ENCODE data around the gene LCORL. TPM values are rescaled to one million over a fixed set of nuclear protein-coding genes. Genes with fewer than 3 reads are reported as not detected.
A peak's percentile ranks its signal among the peaks of the same experiment; 100 is the strongest.
"Not testable (repeated sequence)": the region's sequence is repeated elsewhere in the genome, so short reads cannot be mapped to it uniquely, and the experiment has no call there.

Gene LCORL
- total and polyA plus RNA-seq, 4 donors = 27.8 to 63.5 (median 36.1) TPM

- not testable (repeated sequence) for H3K27me3 ChIP-seq (ENCODE audit: control insufficient read depth, insufficient read depth, low read length); H3K36me3 ChIP-seq (ENCODE audit: control insufficient read depth, insufficient read depth, low read length); DNase-seq (ENCODE audit: low read depth in 4 of 6, low spot score in 6 of 6); H3K9me3 ChIP-seq (ENCODE audit: control insufficient read depth, insufficient read depth, low read length); H3K4me3 ChIP-seq (ENCODE audit: low read depth, low read length); H3K27ac ChIP-seq (ENCODE audit: low read depth, low read length); H3K4me1 ChIP-seq (ENCODE audit: control insufficient read depth, insufficient read depth, low read length)
- WGBS (ENCODE audit: insufficient coverage) = no CpG with 5 or more reads among the region's 1 CpG
Measured at GRCh38 chr4:17850295-17850694, 171.3 kb downstream of the LCORL start.

- H3K27ac ChIP-seq (ENCODE audit: low read depth, low read length) = no peak overlapping the region
- no peaks in the 10 kb centered on the region for H3K27me3 ChIP-seq (ENCODE audit: control insufficient read depth, insufficient read depth, low read length)
- H3K4me1 ChIP-seq (ENCODE audit: control insufficient read depth, insufficient read depth, low read length) = no peaks in the 10 kb centered on the region
- no peaks in the 10 kb centered on the region for H3K9me3 ChIP-seq (ENCODE audit: control insufficient read depth, insufficient read depth, low read length)
- DNase-seq (ENCODE audit: low read depth in 4 of 6, low spot score in 6 of 6) = no peak
- H3K36me3 ChIP-seq (ENCODE audit: control insufficient read depth, insufficient read depth, low read length) = no peaks in the 10 kb centered on the region
- WGBS (ENCODE audit: insufficient coverage) = no CpG with 5 or more reads among the region's 2 CpGs
- no peak overlapping the region for H3K4me3 ChIP-seq (ENCODE audit: low read depth, low read length)
Measured at GRCh38 chr4:17846266-17846665, 175.3 kb downstream of the LCORL start.

- Histone ChIP-seq H3K27ac (ENCODE audit: low read depth, low read length) (no peak overlapping the region), H3K36me3 (ENCODE audit: control insufficient read depth, insufficient read depth, low read length) (peaks cover 2% of the 10 kb centered on the region), H3K4me3 (ENCODE audit: low read depth, low read length) (no peak overlapping the region), H3K4me1 (ENCODE audit: control insufficient read depth, insufficient read depth, low read length) (no peaks in the 10 kb centered on the region), H3K27me3 (ENCODE audit: control insufficient read depth, insufficient read depth, low read length) (no peaks in the 10 kb centered on the region), H3K9me3 (ENCODE audit: control insufficient read depth, insufficient read depth, low read length) (no peaks in the 10 kb centered on the region)
- no peak for DNase-seq (ENCODE audit: low read depth in 4 of 6, low spot score in 6 of 6)
- WGBS (ENCODE audit: insufficient coverage) = no CpG with 5 or more reads among the region's 1 CpG
Measured at GRCh38 chr4:17823871-17824669, 197.5 kb downstream of the LCORL start.

GRCh38 chr4:17817027-17817426, 204.5 kb downstream of the LCORL start:
- Histone ChIP-seq H3K27me3 (ENCODE audit: control insufficient read depth, insufficient read depth, low read length) (no peaks in the 10 kb centered on the region), H3K4me1 (ENCODE audit: control insufficient read depth, insufficient read depth, low read length) (no peaks in the 10 kb centered on the region), H3K4me3 (ENCODE audit: low read depth, low read length) (no peak overlapping the region), H3K27ac (ENCODE audit: low read depth, low read length) (no peak overlapping the region), H3K9me3 (ENCODE audit: control insufficient read depth, insufficient read depth, low read length) (no peaks in the 10 kb centered on the region), H3K36me3 (ENCODE audit: control insufficient read depth, insufficient read depth, low read length) (no peaks in the 10 kb centered on the region)
- 23% methylated on average over 2 of the region's 5 CpGs for WGBS (ENCODE audit: insufficient coverage)
- peak in 4 of 6 donors; percentile 45 to 92 (median 65) for DNase-seq (ENCODE audit: low read depth in 4 of 6, low spot score in 6 of 6)

GRCh38 chr4:17816142-17816541, 205.4 kb downstream of the LCORL start:
- 98% methylated on average over 8 of the region's 12 CpGs for WGBS (ENCODE audit: insufficient coverage)

GRCh38 chr4:17814140-17814539, 207.4 kb downstream of the LCORL start:
- Histone ChIP-seq H3K4me3 (ENCODE audit: low read depth, low read length) (no peak overlapping the region), H3K9me3 (ENCODE audit: control insufficient read depth, insufficient read depth, low read length) (no peaks in the 10 kb centered on the region), H3K27ac (ENCODE audit: low read depth, low read length) (no peak overlapping the region), H3K4me1 (ENCODE audit: control insufficient read depth, insufficient read depth, low read length) (peaks cover 5% of the 10 kb centered on the region), H3K27me3 (ENCODE audit: control insufficient read depth, insufficient read depth, low read length) (no peaks in the 10 kb centered on the region), H3K36me3 (ENCODE audit: control insufficient read depth, insufficient read depth, low read length) (no peaks in the 10 kb centered on the region)
- no peak for DNase-seq (ENCODE audit: low read depth in 4 of 6, low spot score in 6 of 6)
- WGBS (ENCODE audit: insufficient coverage) = 100% methylated on average over 1 of the region's 3 CpGs

More at GRCh38 chr4:17816142-17816541, 205.4 kb downstream of the LCORL start:
- peaks cover 4% of the 10 kb centered on the region for H3K4me1 ChIP-seq (ENCODE audit: control insufficient read depth, insufficient read depth, low read length)
- DNase-seq (ENCODE audit: low read depth in 4 of 6, low spot score in 6 of 6) = no peak
- H3K27me3 ChIP-seq (ENCODE audit: control insufficient read depth, insufficient read depth, low read length) = no peaks in the 10 kb centered on the region
- no peak overlapping the region for H3K27ac ChIP-seq (ENCODE audit: low read depth, low read length)
- no peaks in the 10 kb centered on the region for H3K9me3 ChIP-seq (ENCODE audit: control insufficient read depth, insufficient read depth, low read length)
- no peaks in the 10 kb centered on the region for H3K36me3 ChIP-seq (ENCODE audit: control insufficient read depth, insufficient read depth, low read length)
- H3K4me3 ChIP-seq (ENCODE audit: low read depth, low read length) = no peak overlapping the region

GRCh38 chr4:17812801-17813200, 208.8 kb downstream of the LCORL start:
- H3K27me3 ChIP-seq (ENCODE audit: control insufficient read depth, insufficient read depth, low read length) = no peaks in the 10 kb centered on the region
- no peaks in the 10 kb centered on the region for H3K9me3 ChIP-seq (ENCODE audit: control insufficient read depth, insufficient read depth, low read length)
- no peak overlapping the region for H3K27ac ChIP-seq (ENCODE audit: low read depth, low read length)
- DNase-seq (ENCODE audit: low read depth in 4 of 6, low spot score in 6 of 6) = no peak
- no peaks in the 10 kb centered on the region for H3K36me3 ChIP-seq (ENCODE audit: control insufficient read depth, insufficient read depth, low read length)
- peak overlapping the region; percentile 16 for H3K4me3 ChIP-seq (ENCODE audit: low read depth, low read length)
- 69% methylated on average over 2 of the region's 3 CpGs for WGBS (ENCODE audit: insufficient coverage)
- H3K4me1 ChIP-seq (ENCODE audit: control insufficient read depth, insufficient read depth, low read length) = peaks cover 10% of the 10 kb centered on the region

- Histone ChIP-seq H3K27ac (ENCODE audit: low read depth, low read length) (no peak overlapping the region), H3K9me3 (ENCODE audit: control insufficient read depth, insufficient read depth, low read length) (no peaks in the 10 kb centered on the region), H3K36me3 (ENCODE audit: control insufficient read depth, insufficient read depth, low read length) (no peaks in the 10 kb centered on the region), H3K27me3 (ENCODE audit: control insufficient read depth, insufficient read depth, low read length) (no peaks in the 10 kb centered on the region), H3K4me3 (ENCODE audit: low read depth, low read length) (peak overlapping the region; percentile 91), H3K4me1 (ENCODE audit: control insufficient read depth, insufficient read depth, low read length) (peaks cover 10% of the 10 kb centered on the region)
- DNase-seq (ENCODE audit: low read depth in 4 of 6, low spot score in 6 of 6) = no peak
- no CpG with 5 or more reads among the region's 3 CpGs for WGBS (ENCODE audit: insufficient coverage)
Measured at GRCh38 chr4:17812125-17812524, 209.4 kb downstream of the LCORL start.

GRCh38 chr4:17811078-17811603, 210.4 kb downstream of the LCORL start:
- Histone ChIP-seq H3K27me3 (ENCODE audit: control insufficient read depth, insufficient read depth, low read length) (no peaks in the 10 kb centered on the region), H3K4me1 (ENCODE audit: control insufficient read depth, insufficient read depth, low read length) (peaks cover 10% of the 10 kb centered on the region), H3K4me3 (ENCODE audit: low read depth, low read length) (peak overlapping the region; percentile 91), H3K9me3 (ENCODE audit: control insufficient read depth, insufficient read depth, low read length) (no peaks in the 10 kb centered on the region), H3K27ac (ENCODE audit: low read depth, low read length) (peak overlapping the region; percentile 97), H3K36me3 (ENCODE audit: control insufficient read depth, insufficient read depth, low read length) (no peaks in the 10 kb centered on the region)
- under 1% methylated on average over 46 of the region's 48 CpGs for WGBS (ENCODE audit: insufficient coverage)
- DNase-seq (ENCODE audit: low read depth in 4 of 6, low spot score in 6 of 6) = peak in 1 of 6 donors; percentile 15

Data from spinal cord (tissue), 10 donors.